Panc1 (cell line): ENCODE data around the gene PTGDR2.

Source experiments
- POLR2AphosphoS5 ChIP-seq: IDR thresholded peaks from 2 replicates; pipeline ENCODE4 v1.6.1; 2012; ENCODE audit warnings: mild to moderate bottlenecking, low read depth, low read length, moderate library complexity
- REST ChIP-seq, 2 experiments: IDR thresholded peaks; 2 replicates each; pipeline ENCODE4 v1.6.1; 2011 to 2012; ENCODE audit warnings: low read depth in 2 of 2, control low read depth in 1 of 2, low read length in 1 of 2, mild to moderate bottlenecking in 1 of 2, moderate library complexity in 1 of 2; ENCODE audit not compliant: insufficient read depth in 1 of 2
- TCF7L2 ChIP-seq: IDR thresholded peaks from 2 replicates; pipeline ENCODE4 v1.6.1; 2011; ENCODE audit warnings: mild to moderate bottlenecking, low read depth, low read length, inconsistent platforms
- TF ChIP-seq, protein P1 (sequence below): fragments of 450-650 bp; IDR thresholded peaks from 2 replicates; pipeline ENCODE4 v1.5.1; 2017; ENCODE audit warnings: mild to moderate bottlenecking

DNA sequence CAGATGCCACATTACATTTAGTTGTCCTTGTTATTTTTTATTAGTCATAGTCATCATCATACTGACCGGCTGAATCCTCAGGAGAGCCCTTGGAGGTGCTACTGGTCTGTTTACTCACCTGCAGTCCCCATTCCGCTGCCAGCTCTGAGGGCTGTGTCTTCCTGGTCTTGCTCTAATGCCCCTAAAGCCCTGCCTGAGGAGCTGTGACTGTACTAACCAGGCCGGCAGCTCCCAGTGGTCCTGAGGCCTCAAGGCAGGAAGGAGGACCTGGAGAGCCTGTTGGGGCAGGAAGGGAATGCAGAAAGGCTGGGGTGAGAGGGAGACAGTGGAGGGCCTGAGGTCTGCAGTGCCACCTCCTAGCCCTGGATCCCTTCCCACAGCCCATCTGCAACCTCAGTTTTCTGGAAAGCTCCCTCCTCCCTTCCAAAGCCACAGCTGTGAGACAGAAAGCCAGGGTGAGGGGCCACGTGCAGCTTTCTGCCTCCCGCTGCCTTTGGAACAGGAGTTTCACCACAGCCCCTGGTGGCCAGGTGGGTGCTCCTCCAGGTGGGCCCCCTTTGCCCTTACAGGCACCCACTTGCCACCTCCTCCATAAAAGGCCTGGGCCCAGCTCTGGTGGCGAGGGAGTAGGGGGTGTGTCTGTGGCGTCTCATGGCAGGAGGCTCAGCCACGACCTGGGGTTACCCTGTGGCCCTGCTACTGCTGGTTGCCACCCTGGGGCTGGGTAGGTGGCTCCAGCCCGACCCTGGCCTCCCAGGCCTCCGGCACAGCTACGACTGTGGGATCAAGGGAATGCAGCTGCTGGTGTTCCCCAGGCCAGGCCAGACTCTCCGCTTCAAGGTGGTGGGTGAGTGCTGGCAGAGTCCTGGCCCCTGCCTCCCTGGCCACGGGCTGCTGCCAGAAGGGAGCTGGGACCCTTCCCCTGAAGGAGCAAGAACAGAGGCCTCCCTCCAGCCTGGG, 11.4 kb upstream of the PTGDR2 start, which contains the start of gene ZP1:
- TF ChIP-seq REST (IDR thresholded peaks at IDR 0.05; ENCODE audit: insufficient read depth in 1 of 2, low read depth in 2 of 2, low read length in 1 of 2) (no peak), POLR2AphosphoS5 (no peak), TCF7L2 (no peak)
- TF ChIP-seq, protein P1, sequence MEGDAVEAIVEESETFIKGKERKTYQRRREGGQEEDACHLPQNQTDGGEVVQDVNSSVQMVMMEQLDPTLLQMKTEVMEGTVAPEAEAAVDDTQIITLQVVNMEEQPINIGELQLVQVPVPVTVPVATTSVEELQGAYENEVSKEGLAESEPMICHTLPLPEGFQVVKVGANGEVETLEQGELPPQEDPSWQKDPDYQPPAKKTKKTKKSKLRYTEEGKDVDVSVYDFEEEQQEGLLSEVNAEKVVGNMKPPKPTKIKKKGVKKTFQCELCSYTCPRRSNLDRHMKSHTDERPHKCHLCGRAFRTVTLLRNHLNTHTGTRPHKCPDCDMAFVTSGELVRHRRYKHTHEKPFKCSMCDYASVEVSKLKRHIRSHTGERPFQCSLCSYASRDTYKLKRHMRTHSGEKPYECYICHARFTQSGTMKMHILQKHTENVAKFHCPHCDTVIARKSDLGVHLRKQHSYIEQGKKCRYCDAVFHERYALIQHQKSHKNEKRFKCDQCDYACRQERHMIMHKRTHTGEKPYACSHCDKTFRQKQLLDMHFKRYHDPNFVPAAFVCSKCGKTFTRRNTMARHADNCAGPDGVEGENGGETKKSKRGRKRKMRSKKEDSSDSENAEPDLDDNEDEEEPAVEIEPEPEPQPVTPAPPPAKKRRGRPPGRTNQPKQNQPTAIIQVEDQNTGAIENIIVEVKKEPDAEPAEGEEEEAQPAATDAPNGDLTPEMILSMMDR: no peak
